ENCODE measurements around the gene LGR4. TPM values are rescaled to one million over a fixed set of nuclear protein-coding genes. Genes with fewer than 3 reads are reported as not detected.

LGR4 gene
- total and polyA plus RNA-seq, 8 donors: 23.4 to 73.0 (median 54.5) TPM

DNA sequence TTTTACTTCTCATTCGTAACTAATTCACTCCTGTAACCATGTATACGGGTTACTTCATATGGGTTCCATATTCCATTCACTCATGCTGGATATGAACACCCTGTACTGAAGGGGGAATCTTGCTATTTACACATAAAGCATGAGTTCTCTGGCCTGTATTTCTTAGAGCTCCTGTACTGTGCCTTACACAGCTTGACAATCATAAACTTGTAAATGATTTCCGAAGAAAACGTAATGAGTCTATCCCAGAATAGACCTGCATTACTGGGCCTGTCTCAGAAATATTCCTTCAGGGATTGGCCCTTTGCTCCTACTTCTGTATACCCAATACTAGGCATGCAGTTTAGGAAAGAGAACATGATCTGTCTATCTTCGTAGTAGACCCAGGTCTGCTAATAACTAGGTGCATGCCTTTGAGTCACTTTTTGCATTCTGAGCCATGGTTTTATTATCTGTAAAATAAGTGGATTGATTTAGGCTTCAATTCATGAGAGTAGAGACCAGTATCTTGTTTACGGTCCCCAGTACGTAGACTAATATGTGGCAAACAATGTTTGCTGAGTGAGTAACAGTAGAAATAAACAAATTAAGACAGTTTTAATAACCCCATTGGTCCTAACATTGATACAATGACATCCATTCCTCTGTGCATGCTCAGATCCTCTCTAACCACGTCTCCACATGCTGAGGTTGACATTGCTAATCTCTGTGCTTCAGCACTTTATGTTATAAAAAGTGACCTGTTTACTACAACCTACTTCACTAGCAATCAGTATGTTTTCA lies 110.8 kb downstream of the LGR4 start:
- TF ChIP-seq, protein P1, sequence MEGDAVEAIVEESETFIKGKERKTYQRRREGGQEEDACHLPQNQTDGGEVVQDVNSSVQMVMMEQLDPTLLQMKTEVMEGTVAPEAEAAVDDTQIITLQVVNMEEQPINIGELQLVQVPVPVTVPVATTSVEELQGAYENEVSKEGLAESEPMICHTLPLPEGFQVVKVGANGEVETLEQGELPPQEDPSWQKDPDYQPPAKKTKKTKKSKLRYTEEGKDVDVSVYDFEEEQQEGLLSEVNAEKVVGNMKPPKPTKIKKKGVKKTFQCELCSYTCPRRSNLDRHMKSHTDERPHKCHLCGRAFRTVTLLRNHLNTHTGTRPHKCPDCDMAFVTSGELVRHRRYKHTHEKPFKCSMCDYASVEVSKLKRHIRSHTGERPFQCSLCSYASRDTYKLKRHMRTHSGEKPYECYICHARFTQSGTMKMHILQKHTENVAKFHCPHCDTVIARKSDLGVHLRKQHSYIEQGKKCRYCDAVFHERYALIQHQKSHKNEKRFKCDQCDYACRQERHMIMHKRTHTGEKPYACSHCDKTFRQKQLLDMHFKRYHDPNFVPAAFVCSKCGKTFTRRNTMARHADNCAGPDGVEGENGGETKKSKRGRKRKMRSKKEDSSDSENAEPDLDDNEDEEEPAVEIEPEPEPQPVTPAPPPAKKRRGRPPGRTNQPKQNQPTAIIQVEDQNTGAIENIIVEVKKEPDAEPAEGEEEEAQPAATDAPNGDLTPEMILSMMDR (IDR thresholded peaks at IDR 0.05): no peak
- Histone ChIP-seq H3K4me3 (peak overlapping the region in 2 of 4 donors; percentile 51 to 65), H3K4me1 (peaks cover 11 to 21% (median 13%) of the 10 kb centered on the region in 3 donors), H3K9me3 (no peaks in the 10 kb centered on the region), H3K27me3 (no peaks in the 10 kb centered on the region), H3K36me3 (no peaks in the 10 kb centered on the region), H3K27ac (peak overlapping the region in 1 of 4 donors; percentile 63)
- DNase-seq (no peak), FAIRE-seq (no peak), ATAC-seq (no peak)
- intact Hi-C loops (cut with DNase I): no loop called here
- WGBS, 2 donors: 54 to 57% methylated on average over 8 of the region's 8 CpGs

DNA sequence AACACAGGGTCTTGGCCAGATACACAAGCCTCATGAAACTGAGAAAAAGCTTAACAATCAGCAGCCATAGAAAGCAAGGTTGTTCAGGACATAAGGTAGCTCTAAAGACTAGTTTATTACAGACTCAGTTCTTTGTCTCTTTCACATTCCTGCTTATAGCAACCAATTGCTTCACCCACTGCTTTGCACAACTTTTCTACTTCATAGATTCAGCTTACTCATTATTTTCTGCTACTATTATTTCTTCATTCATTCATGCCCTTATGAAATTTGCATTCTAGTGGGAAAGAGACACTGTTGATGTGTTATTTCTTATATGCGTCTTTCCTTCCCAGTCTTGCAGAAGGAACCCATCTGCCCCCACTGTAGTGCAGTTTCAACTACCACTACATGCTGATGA lies 114.3 kb downstream of the LGR4 start:
- no peak overlapping the region for H3K4me3 ChIP-seq
- FAIRE-seq (no peak), ATAC-seq (no peak), DNase-seq (no peak)
- intact Hi-C loops (cut with DNase I): no loop called here
- WGBS, 2 donors: 86 to 94% methylated on average over 1 of the region's 1 CpG
- TF ChIP-seq, protein P1 (IDR thresholded peaks at IDR 0.05): no peak
- no peaks in the 10 kb centered on the region for H3K9me3 ChIP-seq
- no peaks in the 10 kb centered on the region for H3K27me3 ChIP-seq
- no peaks in the 10 kb centered on the region for H3K36me3 ChIP-seq
- peak overlapping the region in 2 of 4 donors; percentile 69 to 71 for H3K27ac ChIP-seq
- H3K4me1 ChIP-seq: peaks cover 17 to 32% (median 25%) of the 10 kb centered on the region in 3 donors

DNA sequence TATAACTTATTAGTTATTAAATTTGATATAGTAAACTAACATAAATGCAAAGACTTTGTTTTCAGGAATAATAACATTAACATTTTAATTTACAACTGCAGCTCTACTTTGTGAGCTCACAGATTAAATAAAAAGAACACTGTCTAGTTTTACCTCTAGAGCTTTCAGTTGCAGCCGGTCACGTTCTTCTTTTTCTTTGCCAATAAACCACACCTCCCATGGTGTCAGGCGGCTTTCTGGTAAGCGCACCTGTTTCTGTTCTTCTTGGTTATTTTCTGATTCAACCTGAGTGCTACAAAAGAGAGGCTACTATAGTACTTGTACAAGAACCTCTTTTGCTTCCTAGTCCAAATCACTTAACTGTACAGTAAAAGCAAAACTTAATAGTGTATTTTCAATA lies 115.3 kb downstream of the LGR4 start:
- Histone ChIP-seq H3K4me3 (no peak overlapping the region), H3K36me3 (no peaks in the 10 kb centered on the region), H3K4me1 (peaks cover 17 to 28% (median 23%) of the 10 kb centered on the region in 3 donors), H3K9me3 (no peaks in the 10 kb centered on the region), H3K27ac (peak overlapping the region in 2 of 4 donors; percentile 69 to 71), H3K27me3 (no peaks in the 10 kb centered on the region)
- TF ChIP-seq, protein P1 (IDR thresholded peaks at IDR 0.05): no peak
- ATAC-seq (peak; percentile 73 to 89 (median 82)), DNase-seq (peak in 4 of 6 donors; percentile 35 to 70 (median 55)), FAIRE-seq (peak; percentile 37)
- intact Hi-C loops (cut with DNase I): no loop called here
- WGBS, 2 donors: 14 to 18% methylated on average over 4 of the region's 4 CpGs

DNA sequence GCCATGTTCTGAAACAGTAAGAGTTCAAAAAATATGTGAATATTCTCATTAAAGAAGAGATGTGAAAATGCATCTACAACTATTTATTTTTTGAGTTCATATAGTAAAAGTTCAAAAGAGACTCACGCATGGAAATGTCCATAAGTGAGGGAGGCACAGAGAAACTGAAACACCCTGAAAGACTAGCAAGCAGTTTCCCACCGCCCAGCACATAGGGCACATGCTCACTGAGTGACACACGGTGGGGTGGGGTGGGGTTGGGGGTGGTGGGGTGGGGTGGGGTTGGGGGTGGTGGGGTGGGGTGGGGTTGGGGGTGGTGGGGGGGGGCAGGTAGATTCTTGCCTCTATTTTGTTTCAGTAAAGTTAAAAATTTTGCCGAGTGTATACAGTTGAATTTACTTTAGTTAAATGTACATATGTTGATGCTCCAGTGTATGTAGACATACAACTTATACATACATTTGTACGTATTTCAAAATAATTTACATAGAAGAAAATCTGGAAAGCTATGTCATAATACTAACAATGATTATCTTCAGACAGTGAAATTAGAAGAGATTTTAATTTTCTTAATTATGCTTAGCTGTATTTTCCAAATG lies 115.9 kb downstream of the LGR4 start:
- DNase-seq: no peak
- Histone ChIP-seq H3K9me3 (no peaks in the 10 kb centered on the region), H3K4me3 (no peak overlapping the region), H3K4me1 (peaks cover 17 to 24% (median 19%) of the 10 kb centered on the region in 3 donors), H3K36me3 (no peaks in the 10 kb centered on the region), H3K27ac (peak overlapping the region in 2 of 4 donors; percentile 69 to 71), H3K27me3 (no peaks in the 10 kb centered on the region)
- no peak for ATAC-seq
- WGBS, 2 donors: 57 to 61% methylated on average over 5 of the region's 5 CpGs
- intact Hi-C loops (cut with DNase I): no loop called here
- no peak for FAIRE-seq
- TF ChIP-seq, protein P1 (IDR thresholded peaks at IDR 0.05): no peak

All from pancreas (tissue), 10 donors.